Trophoblast cell (in vitro differentiated cells and primary cell): ENCODE data around the gene FAM219B.

Experiments used
- DNase-seq, 2 donors: peaks; one replicate each; pipeline ENCODE4 v3.0.0-alpha.2; 2016
- H2AFZ ChIP-seq: 2 replicates; pipeline ENCODE4 v1.6.1; 2013; ENCODE audit warnings: low read length, moderate library complexity, mild to moderate bottlenecking; ENCODE audit not compliant: insufficient read depth, poor library complexity
- H2AK5ac ChIP-seq: 2 replicates; pipeline ENCODE4 v1.6.1; 2013; ENCODE audit warnings: mild to moderate bottlenecking, low read length
- H2BK120ac ChIP-seq: 2 replicates; pipeline ENCODE4 v1.6.1; 2013; ENCODE audit warnings: low read length, mild to moderate bottlenecking, moderate library complexity; ENCODE audit not compliant: insufficient read depth, poor library complexity
- H2BK12ac ChIP-seq: 2 replicates; pipeline ENCODE4 v1.6.1; 2013; ENCODE audit warnings: mild to moderate bottlenecking, low read length, moderate library complexity
- H2BK5ac ChIP-seq: 2 replicates; pipeline ENCODE4 v1.6.1; 2013; ENCODE audit warnings: low read length, low read depth, moderate library complexity, mild to moderate bottlenecking; ENCODE audit not compliant: poor library complexity
- H3K14ac ChIP-seq: 2 replicates; pipeline ENCODE4 v1.6.1; 2013; ENCODE audit warnings: mild to moderate bottlenecking, low read length
- H3K18ac ChIP-seq: 2 replicates; pipeline ENCODE4 v1.6.1; 2013; ENCODE audit warnings: mild to moderate bottlenecking, low read length
- H3K23ac ChIP-seq: 2 replicates; pipeline ENCODE4 v1.6.1; 2013; ENCODE audit warnings: low read length
- H3K27ac ChIP-seq: 2 replicates; pipeline ENCODE4 v1.5.1; 2013; ENCODE audit warnings: low read depth, mild to moderate bottlenecking, inconsistent platforms, low read length, moderate library complexity
- H3K27me3 ChIP-seq: 2 replicates; pipeline ENCODE4 v1.6.1; 2013; ENCODE audit warnings: inconsistent platforms, mild to moderate bottlenecking, low read length, moderate library complexity; ENCODE audit not compliant: insufficient read depth
- H3K36me3 ChIP-seq, 2 experiments: 1 replicate in 1 of 2; 2 replicates in 1 of 2; pipeline ENCODE4 v1.6.1; 2013; ENCODE audit warnings: low read length in 2 of 2, mild to moderate bottlenecking in 2 of 2, moderate library complexity in 1 of 2; ENCODE audit not compliant: insufficient read depth in 2 of 2, control insufficient read depth in 1 of 2
- H3K4ac ChIP-seq: 2 replicates; pipeline ENCODE4 v1.6.1; 2013; ENCODE audit warnings: low read depth, mild to moderate bottlenecking, low read length, moderate library complexity
- H3K4me1 ChIP-seq, 2 experiments: 1 replicate in 1 of 2; 2 replicates in 1 of 2; pipeline ENCODE4 v1.6.1; 2013; ENCODE audit warnings: low read length in 2 of 2, mild to moderate bottlenecking in 2 of 2, moderate library complexity in 1 of 2; ENCODE audit not compliant: insufficient read depth in 2 of 2, control insufficient read depth in 1 of 2
- H3K4me2 ChIP-seq: 2 replicates; pipeline ENCODE4 v1.6.1; 2013; ENCODE audit warnings: inconsistent platforms, mild to moderate bottlenecking, low read length, moderate library complexity
- H3K4me3 ChIP-seq: 2 replicates; pipeline ENCODE4 v1.5.1; 2013; ENCODE audit warnings: mild to moderate bottlenecking, low read depth, low read length, inconsistent platforms
- H3K79me1 ChIP-seq: one replicate; pipeline ENCODE4 v1.6.1; 2013; ENCODE audit warnings: low read length
- H3K79me2 ChIP-seq: 2 replicates; pipeline ENCODE4 v1.6.1; 2013; ENCODE audit warnings: low read length, mild to moderate bottlenecking; ENCODE audit not compliant: control insufficient read depth, insufficient read depth, poor library complexity
- H3K9ac ChIP-seq: 2 replicates; pipeline ENCODE4 v1.6.1; 2013; ENCODE audit warnings: mild to moderate bottlenecking, low read length
- H3K9me3 ChIP-seq: 2 replicates; pipeline ENCODE4 v1.6.1; 2013; ENCODE audit warnings: low read depth, mild to moderate bottlenecking, control low read depth, inconsistent platforms, low read length; ENCODE audit not compliant: insufficient read depth
- H4K12ac ChIP-seq: 2 replicates; pipeline ENCODE4 v1.6.1; 2013; ENCODE audit warnings: low read depth, mild to moderate bottlenecking, low read length, moderate library complexity
- H4K8ac ChIP-seq: 2 replicates; pipeline ENCODE4 v1.6.1; 2013; ENCODE audit warnings: low read depth, mild to moderate bottlenecking, low read length, moderate library complexity
- H4K91ac ChIP-seq: one replicate; pipeline ENCODE4 v1.6.1; 2013; ENCODE audit warnings: low read depth, mild to moderate bottlenecking, low read length, moderate library complexity
- WGBS: extraction: QIAGEN DNeasy Blood & Tissue Kit; methylation state at CpG from one replicate; pipeline ENCODE4 v1.1.7; 2013; ENCODE audit warnings: missing lambda C conversion rate; ENCODE audit not compliant: insufficient read length, insufficient coverage; ENCODE audit errors: extremely low coverage; 5-methylcytosine and 5-hydroxymethylcytosine counted together

FAM219B gene

GRCh38 chr15:74903676-74904075, 3.0 kb downstream of the FAM219B start:
- no CpG with 5 or more reads among the region's 1 CpG for WGBS
- H2BK5ac ChIP-seq, result no peak overlapping the region
- no peak overlapping the region for H2BK12ac ChIP-seq
- no peak for DNase-seq
- no peaks in the 10 kb centered on the region for H3K27me3 ChIP-seq
- H2BK120ac ChIP-seq, result no peak overlapping the region
- H3K14ac ChIP-seq, result no peak overlapping the region
- no peaks in the 10 kb centered on the region for H3K9me3 ChIP-seq
- no peak overlapping the region for H3K4me2 ChIP-seq
- H3K23ac ChIP-seq, result no peak overlapping the region
- H3K18ac ChIP-seq, result no peak overlapping the region
- H3K79me2 ChIP-seq, result peaks cover 6% of the 10 kb centered on the region
- no peak overlapping the region for H4K12ac ChIP-seq
- H3K9ac ChIP-seq, result no peak overlapping the region
- no peak overlapping the region for H2AK5ac ChIP-seq
- no peak overlapping the region for H3K4me3 ChIP-seq
- H4K91ac ChIP-seq, result no peak overlapping the region
- H3K4me1 ChIP-seq, result peaks cover 8 to 12% of the 10 kb centered on the region in 2 experiments
- H3K36me3 ChIP-seq, result peaks cover 30 to 49% of the 10 kb centered on the region in 2 experiments
- H4K8ac ChIP-seq, result no peak overlapping the region
- H2AFZ ChIP-seq, result no peak overlapping the region
- H3K4ac ChIP-seq, result no peak overlapping the region
- H3K27ac ChIP-seq, result no peak overlapping the region
- H3K79me1 ChIP-seq, result peaks cover 12% of the 10 kb centered on the region

GRCh38 chr15:74902295-74903075, 4.2 kb downstream of the FAM219B start:
- H3K27ac ChIP-seq, result no peak overlapping the region
- no CpG with 5 or more reads among the region's 4 CpGs for WGBS
- H3K4me3 ChIP-seq, result no peak overlapping the region
- H3K18ac ChIP-seq, result no peak overlapping the region
- H3K79me1 ChIP-seq, result peaks cover 12% of the 10 kb centered on the region
- no peak overlapping the region for H3K9ac ChIP-seq
- no peak for DNase-seq
- H4K91ac ChIP-seq, result no peak overlapping the region
- H3K4me2 ChIP-seq, result no peak overlapping the region
- H3K79me2 ChIP-seq, result peaks cover 6% of the 10 kb centered on the region
- H3K23ac ChIP-seq, result no peak overlapping the region
- no peak overlapping the region for H2BK5ac ChIP-seq
- H4K12ac ChIP-seq, result no peak overlapping the region
- H3K14ac ChIP-seq, result no peak overlapping the region
- H3K36me3 ChIP-seq, result peaks cover 33 to 49% of the 10 kb centered on the region in 2 experiments
- no peak overlapping the region for H3K4ac ChIP-seq
- no peaks in the 10 kb centered on the region for H3K9me3 ChIP-seq
- H4K8ac ChIP-seq, result no peak overlapping the region
- H2AFZ ChIP-seq, result no peak overlapping the region
- H3K27me3 ChIP-seq, result no peaks in the 10 kb centered on the region
- no peak overlapping the region for H2BK12ac ChIP-seq
- H2BK120ac ChIP-seq, result no peak overlapping the region
- no peak overlapping the region for H2AK5ac ChIP-seq
- H3K4me1 ChIP-seq, result peaks cover 8 to 11% of the 10 kb centered on the region in 2 experiments

- H3K4me3 ChIP-seq, result no peak overlapping the region
- no peak overlapping the region for H2BK120ac ChIP-seq
- peaks cover 8% of the 10 kb centered on the region for H3K79me1 ChIP-seq
- H3K23ac ChIP-seq, result no peak overlapping the region
- no peak overlapping the region for H3K4me2 ChIP-seq
- no peak overlapping the region for H3K27ac ChIP-seq
- H2AK5ac ChIP-seq, result no peak overlapping the region
- H4K12ac ChIP-seq, result no peak overlapping the region
- no peak overlapping the region for H3K18ac ChIP-seq
- peak overlapping the region; percentile 61 for H4K8ac ChIP-seq
- WGBS, result no CpG with 5 or more reads among the region's 5 CpGs
- H3K9ac ChIP-seq, result no peak overlapping the region
- H3K36me3 ChIP-seq, result peaks cover 33 to 55% of the 10 kb centered on the region in 2 experiments
- peak; percentile 65 to 81 for DNase-seq
- no peak overlapping the region for H3K14ac ChIP-seq
- no peak overlapping the region for H3K4ac ChIP-seq
- H4K91ac ChIP-seq, result no peak overlapping the region
- H3K79me2 ChIP-seq, result peaks cover 6% of the 10 kb centered on the region
- no peak overlapping the region for H2AFZ ChIP-seq
- no peaks in the 10 kb centered on the region for H3K27me3 ChIP-seq
- no peak overlapping the region for H2BK5ac ChIP-seq
- H3K4me1 ChIP-seq, result peaks cover 7 to 8% of the 10 kb centered on the region in 2 experiments
- H2BK12ac ChIP-seq, result peak overlapping the region; percentile 18
- H3K9me3 ChIP-seq, result no peaks in the 10 kb centered on the region
Measured at GRCh38 chr15:74901612-74902063, 5.0 kb downstream of the FAM219B start.

DNA sequence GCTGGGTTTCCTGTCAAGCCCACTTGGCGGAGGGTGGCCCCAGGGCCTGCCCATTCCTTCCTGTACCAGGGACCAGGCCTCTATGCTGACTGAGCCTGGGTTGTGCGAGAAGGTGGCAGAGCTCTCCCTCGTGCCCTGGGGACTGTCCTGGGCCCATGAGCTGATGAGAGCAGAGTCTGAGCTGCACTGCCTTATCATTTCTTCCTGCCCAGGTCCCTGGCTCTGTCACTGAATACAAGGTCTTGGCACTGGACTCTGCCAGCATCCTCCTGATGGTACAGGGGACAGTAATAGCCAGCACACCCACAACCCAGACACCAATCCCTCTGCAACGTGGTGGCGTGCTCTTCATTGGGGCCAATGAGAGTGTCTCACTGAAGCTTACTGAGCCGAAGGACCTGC, 9.3 kb downstream of the FAM219B start:
- Histone ChIP-seq H3K4me3 (peak overlapping the region; percentile 0), H3K4ac (no peak overlapping the region), H2BK120ac (no peak overlapping the region), H3K9me3 (no peaks in the 10 kb centered on the region), H2AK5ac (no peak overlapping the region), H3K4me2 (no peak overlapping the region), H4K91ac (no peak overlapping the region), H4K8ac (no peak overlapping the region), H3K36me3 (peaks cover 36 to 53% of the 10 kb centered on the region in 2 experiments), H3K4me1 (peaks cover 0 to 2% of the 10 kb centered on the region in 2 experiments), H3K27ac (no peak overlapping the region), H2BK12ac (no peak overlapping the region), H3K9ac (no peak overlapping the region), H3K79me2 (no peaks in the 10 kb centered on the region), H3K18ac (no peak overlapping the region), H2BK5ac (no peak overlapping the region), H3K27me3 (no peaks in the 10 kb centered on the region), H4K12ac (no peak overlapping the region), H3K23ac (no peak overlapping the region), H3K79me1 (no peaks in the 10 kb centered on the region), H2AFZ (no peak overlapping the region), H3K14ac (no peak overlapping the region)
- no CpG with 5 or more reads among the region's 6 CpGs for WGBS
- no peak for DNase-seq
